ENCODE measurements around the gene NFATC2.

The NFATC2 gene

DNA sequence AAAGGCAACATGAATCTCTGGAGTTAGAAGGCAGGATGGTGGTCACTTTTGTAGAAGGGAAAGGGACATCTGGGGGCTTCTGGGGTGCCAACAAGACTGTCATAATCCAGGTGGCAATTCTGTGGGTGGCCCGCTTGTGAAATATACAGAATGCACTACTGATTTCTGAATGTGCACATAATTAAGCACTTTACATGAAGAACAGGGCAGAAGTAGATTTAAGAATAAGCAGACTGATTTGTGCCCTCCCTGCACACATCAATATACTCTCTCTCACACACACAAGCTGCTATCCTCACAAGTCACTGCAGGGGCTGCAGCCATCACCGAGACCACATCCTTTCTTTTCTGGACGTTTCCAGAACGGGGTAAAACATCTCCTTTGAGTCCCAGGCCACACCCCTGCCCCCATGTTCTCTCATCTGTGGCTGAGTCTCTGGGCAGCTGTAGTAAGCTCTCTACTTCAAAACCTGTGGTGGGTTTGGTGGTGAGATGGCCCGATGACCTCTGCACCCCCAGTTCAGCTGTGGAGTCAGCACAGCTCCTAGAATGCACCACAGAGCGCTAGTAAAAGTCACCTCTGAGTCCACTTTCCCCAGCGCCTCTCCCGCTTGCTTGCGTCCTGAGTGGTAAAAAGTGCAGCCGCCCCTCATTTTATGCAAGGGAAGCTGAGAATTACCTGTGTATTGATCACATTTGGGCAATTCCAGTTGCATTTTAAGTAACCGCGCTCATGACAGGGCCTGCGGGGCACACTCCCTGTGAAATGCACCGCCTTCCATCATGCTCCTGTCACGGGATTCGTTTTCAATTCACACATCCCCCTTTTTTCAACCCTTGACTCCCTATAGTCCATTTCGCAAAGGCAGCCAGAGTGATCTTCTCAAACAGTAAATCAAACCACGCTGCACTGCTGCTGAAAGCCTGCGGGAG is 115.5 kb downstream of the NFATC2 start:
- no peak for DNase-seq

DNA sequence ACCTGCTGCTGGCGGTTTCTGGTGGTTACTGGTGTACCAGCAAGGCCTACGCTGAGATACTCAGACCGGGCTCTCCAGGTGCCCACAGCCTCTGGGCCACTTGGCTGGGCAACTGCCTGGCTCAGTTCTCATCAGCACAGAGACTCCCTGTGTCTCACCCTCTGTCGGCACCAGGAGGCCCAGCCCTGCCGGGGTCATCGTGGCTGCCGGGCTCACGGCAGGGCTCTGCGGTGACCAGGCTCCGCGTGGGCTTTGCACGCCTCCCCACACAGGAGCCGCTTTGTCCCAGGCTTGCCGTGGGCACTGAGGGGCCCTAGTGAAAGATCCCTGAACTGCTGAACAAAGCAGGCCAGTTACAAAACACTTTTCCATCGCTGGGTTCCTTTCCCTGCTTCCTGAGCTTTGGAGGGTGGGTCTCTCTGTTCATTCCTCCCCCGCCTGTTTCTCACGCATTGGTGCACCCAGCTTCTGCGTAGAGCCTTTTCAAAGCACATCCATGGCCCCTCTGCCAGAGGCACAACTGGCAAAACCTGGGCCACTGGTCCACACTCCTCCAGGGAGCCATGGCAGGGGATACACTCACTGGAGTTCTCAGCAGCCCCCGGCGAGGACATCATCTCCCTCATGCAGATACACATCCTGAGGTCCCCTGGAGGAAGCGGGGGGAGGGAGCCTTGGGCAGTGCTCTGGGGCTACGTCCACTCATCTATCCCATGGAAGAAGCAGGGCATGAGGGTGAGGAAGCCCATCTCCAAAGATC is 117.0 kb downstream of the NFATC2 start:
- DNase-seq = no peak

GRCh38 chr20:51424270-51425117 is 118.0 kb downstream of the NFATC2 start:
- DNase-seq = peak; percentile 33

DNA sequence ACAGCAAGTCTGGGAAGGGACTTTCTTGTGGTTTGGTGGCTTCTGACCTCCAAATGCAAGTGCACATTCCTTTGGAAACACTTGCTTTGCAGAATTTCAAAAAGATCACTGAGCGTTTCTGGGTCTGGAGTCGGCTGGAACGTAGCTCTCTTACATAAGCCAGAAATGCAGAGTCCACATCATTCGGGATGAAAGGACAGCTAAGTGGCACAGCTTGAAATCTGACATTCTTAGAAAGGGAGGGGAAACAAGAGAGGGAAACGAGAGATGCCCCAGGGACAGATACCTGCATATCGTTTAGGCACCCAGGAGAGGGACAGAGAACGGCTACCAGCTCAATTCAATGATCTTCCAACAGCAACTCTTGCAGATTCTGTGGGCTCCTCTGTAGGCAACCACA is 118.7 kb downstream of the NFATC2 start:
- no peak for DNase-seq

DNA sequence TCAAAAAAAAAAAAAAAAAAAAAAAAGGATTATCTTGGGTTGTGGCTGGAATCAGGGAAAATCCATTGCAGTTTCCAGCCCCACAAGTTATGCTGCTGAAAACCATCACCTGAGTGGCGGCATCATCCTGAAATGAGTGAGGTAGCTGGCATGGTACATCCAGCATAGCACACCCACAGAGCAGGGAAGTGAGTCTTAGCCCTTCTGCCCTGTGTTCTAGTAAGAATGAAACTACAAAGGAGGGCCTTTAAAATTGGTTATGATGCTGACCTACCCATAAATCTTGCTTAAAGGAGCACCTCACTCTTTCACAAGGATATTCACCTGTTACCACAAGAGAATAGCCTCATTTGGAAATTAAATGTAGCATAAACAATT is 119.2 kb downstream of the NFATC2 start:
- no peak for DNase-seq

GRCh38 chr20:51422514-51423289 is 119.8 kb downstream of the NFATC2 start:
- DNase-seq = no peak

GRCh38 chr20:51420805-51421204 is 121.7 kb downstream of the NFATC2 start:
- DNase-seq = no peak

GRCh38 chr20:51420111-51420510 is 122.4 kb downstream of the NFATC2 start:
- no peak for DNase-seq

GRCh38 chr20:51419646-51420045 is 122.9 kb downstream of the NFATC2 start:
- DNase-seq = no peak

DNA sequence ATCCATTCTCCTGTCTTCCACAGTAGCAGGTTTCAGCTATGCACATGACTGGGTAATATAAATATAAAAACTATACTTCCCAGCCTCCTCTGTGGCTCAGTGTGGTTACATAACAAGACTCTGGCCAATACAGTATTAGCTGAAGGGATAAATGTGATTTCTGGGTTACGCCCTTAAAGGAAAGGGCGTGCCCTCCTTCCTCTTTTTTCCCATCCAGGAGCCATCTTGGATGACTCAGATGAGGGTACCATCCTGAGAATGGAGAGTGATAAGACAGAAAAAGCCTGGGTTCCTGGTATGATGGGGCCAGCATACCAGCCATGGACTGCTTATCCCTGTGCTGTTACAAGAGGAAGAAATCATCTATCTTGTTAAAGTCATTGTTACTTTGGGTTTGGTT is 123.3 kb downstream of the NFATC2 start:
- DNase-seq = no peak

DNA sequence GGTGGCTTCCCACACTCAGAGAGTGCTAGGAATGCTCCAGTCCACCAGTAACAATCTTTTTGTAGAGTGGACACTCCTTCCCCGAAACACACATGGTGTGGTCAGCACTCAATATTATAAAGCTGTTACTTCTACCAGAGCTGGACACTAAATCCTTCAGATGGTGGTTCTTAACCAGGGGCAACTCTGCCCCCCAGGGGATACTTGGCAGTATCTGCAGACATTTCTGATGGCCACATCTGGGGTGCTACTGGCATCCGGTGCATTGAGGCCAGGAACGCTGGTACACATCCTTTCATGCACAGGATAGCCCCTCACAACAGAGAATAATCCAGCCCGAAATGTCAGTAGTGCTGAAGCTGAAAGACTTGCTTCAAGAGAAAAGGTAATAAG is 124.4 kb downstream of the NFATC2 start:
- DNase-seq = no peak

DNA sequence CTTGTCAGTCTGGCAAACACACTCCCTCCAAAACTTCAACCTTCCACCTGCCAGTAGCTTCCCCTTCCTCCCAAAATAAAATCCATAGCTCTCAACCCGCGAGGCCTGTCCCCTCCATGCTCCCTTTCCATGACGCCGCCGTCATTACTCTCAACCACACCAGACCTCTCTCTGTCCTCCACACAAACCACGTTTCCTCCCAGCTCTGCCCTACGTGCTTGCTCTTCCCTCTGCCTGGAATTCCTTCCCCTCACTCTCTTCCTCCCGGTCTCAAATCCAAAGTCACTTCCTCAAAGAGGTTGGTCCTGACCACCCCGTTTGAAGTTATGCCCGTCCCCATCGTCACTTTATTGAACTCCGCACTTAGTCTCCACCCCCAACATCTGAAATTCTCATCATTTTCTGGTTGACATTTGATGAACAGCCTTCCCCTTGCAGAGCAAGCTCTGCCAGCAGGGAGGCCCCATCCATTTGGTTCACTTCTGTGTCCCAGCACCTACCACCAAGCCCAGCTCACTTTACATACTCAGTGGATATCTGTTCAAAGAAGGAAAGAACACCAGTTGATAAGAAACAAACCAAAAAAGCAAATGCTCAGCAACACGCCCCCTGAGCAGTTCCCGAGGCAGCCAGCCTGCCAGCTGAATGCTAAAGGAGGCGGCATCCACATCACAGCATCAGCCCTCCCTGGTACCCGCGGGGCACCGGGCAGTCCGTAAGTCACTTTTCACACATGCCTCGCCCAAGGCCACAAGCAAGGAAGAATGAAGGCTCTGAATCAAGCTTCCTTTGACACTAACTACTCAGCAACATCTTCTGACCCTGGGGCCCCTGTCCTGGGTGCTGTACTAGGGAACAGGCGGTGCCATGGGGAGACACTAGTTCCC is 125.0 kb downstream of the NFATC2 start:
- DNase-seq = peak; percentile 24

DNA sequence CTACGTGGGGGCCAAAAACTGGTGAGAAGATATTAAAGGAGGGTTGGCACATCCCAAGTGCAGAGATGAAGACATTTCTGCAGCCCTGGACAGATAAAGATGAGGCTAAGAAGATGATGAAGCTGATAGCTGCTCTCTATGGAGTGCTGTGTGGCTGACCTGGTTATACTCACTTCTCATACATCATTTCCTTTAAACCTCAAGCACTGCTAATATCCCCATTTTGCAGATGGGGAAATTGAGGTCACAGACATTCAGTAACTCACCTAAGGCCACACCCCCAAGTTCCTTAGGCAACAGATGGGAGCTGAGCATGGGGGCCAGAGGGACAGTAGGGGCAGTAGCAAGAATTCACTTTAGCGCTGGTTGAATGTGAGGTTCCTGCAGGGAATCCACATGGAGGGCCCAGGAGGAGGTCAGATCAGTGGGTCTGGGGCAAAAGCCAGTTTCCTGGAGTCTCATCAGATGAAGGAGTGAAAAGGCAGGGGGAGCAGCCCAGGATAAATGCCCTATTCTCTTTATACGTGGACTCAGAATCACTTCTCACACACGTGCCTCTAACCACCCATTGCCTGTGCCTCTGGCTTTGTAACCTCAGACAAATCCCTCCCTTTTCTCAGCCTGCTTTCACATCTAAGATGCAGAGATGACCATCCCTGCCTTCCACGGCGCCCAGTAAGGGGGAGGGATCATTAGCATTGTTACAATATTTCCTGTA is 125.8 kb downstream of the NFATC2 start:
- DNase-seq = no peak

GRCh38 chr20:51413857-51414256 is 128.7 kb downstream of the NFATC2 start:
- no peak for DNase-seq

DNA sequence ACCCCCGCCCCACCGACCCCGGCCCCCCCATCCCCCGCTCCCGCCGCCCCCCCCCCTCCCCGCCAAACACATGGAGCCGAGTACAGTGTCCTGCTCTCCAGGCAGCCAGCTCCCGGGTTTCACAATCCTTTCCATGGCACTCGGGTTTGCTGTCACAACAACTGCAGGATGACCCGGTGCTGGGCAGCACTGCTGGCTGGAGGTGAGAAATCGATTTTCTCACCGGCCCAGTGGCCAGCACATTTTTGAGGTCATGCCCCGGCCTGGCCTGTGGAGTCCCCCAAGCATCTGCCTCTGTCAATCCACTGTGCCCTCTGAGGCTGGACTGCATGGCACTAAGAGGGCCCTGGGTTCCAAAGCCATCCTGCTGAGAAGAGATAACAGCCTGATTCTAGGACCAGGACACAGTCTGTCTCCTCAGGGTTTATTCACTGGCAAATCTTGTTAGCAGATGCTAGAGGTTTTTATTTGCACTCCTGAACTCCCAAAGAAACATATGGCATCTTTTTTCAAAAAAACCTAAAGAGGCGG is 129.5 kb downstream of the NFATC2 start:
- no peak for DNase-seq

DNA sequence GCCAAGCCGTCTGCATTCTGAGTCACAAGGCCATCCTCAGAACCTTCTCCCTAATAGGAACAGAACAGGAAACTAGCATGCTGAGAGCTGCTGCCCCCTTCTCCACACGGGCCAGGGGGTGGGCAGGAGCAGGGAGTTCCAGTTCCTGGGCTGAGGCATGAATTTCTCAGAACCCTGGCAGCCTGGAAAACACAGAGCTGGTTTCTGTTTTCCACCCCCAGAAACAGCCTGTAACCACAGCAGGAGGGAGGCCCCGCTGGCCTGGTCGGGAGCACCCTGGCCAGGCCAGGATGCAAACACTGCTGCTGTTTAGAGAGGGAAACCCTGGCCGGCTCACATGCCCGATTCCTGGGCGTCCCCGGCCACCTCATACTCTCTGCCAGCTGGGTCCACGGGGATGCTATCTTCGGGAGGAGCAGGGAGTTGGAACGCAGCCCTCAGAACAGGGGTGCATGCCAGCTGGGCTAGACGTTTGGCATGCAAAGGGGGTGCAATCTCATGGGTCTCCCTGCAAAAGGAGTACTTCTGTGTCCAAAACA is 130.1 kb downstream of the NFATC2 start:
- DNase-seq = no peak

DNA sequence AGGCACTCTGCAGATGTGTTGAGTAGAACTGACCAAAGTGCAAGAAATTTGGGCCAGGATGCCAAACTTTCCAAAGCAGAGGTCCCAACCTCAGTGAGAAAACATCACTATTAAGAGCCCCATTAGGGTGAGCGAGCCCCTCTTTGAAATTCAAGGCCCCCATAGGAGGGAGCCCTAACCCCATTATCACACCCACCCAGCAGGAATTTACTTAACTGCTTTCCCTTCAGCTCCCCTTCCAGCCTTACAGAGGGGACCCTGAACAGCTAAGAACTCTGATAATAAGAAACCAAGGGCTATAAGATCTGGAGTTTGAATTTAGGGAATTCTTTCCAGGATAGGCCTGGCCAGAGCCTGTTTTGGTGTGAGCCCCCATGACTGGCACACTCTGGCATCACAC is 130.6 kb downstream of the NFATC2 start:
- no peak for DNase-seq

DNA sequence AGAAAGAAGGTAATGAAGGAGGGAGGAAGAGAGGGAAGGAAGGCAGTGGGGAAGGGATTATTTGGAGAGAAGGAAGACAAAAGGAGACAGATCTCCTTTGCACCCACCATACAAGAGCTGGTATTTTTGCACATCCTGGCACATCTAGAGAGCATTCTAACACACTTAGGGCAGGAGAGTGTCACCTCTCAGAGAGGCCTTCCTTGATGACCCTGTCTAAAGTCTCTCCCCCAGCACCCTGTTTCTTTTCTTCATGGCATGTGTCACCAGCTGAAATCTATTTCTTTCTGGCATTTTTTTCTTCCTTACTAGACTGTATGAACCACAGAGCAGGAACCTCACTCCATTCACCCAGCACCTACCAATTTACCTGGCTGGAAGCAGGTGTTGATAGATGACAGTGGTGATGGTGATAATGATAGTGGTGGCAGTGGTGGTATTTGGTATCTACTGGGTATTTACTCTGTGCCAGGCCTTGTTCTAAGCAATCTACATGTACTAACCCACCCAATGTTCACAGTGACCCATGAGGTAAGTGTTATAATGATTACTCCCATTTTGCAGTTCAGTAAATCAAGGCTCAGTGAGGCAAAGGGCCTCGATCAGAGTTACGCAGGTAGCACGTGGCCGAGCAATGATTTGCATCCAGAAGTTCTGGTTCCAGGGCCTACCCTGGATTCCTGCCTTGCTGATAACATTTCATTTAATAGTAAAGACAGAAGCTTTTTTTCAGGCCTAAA is 131.8 kb downstream of the NFATC2 start:
- no peak for DNase-seq

- DNase-seq = no peak
Measured at GRCh38 chr20:51409192-51409880, 133.2 kb downstream of the NFATC2 start.
